GM19193 (cell line): Measurements from ENCODE around the gene SNX15.

Experiments
- POLR2A ChIP-seq: IDR thresholded peaks from 4 replicates; pipeline ENCODE4 v1.6.1; 2011; ENCODE audit not compliant: insufficient read depth, insufficient read length; ENCODE audit errors: extremely low read depth

The SNX15 gene

GRCh38 chr11:65060913-65061408 is 33.7 kb downstream of the SNX15 start:
- TF ChIP-seq POLR2A = no peak

DNA sequence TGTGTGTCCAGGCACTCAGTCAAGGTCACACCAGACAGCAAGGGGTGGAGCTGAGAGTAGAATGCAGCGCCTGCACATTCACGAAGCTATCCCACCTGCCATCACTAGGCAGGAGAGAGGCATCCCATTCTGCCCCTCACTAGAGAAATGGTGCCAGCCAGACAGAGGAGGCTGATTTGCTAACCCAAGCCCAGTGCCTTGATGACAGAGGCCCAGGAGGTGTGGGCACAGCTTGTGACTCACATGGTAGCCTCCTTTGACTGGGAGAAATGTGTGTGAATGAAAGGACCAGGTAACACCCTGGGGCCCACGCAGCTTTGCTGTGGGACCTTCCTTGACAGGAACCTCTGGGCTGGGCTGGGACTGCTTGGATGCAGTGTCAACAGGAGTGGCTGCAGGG is 36.3 kb downstream of the SNX15 start:
- TF ChIP-seq POLR2A = no peak

DNA sequence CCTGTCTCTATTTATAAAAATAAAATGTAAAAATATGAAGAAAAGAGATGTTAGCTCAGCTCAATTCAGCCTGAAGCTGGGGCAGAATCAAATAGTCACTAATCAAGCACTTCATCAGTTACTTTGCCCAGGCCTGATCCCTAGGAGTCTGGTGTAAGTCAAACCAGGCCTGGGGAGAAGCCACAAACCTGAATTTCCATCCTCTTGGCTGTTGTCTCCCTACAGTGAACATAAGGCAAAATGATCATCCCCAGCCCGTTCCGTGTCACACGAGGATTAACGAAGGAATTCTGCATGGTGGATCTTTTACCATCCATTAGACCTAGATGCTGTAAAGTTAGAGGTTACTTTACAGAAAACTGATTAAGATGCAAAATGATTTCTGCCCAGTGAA is 37.6 kb downstream of the SNX15 start:
- no peak for TF ChIP-seq POLR2A

DNA sequence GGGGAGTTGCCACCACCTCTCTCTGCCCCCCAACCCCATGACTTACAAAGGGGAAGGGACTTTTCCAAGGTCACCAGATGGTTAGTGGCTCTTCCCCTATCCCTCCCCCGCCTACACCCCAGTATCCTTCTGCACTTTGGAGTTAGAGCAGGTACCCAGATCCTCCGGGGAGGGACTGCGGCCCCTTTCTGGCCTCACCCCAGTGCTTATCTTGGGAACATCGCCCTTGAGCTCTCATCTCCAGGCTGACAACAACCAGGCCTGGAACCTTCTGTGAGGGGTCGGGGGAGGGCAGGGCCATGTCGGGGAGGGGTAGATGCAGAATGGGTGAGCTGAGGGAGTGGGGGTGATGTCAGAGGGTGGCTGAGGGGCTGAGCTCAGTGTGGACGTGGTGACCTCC is 38.6 kb downstream of the SNX15 start:
- no peak for TF ChIP-seq POLR2A

GRCh38 chr11:65066315-65066714 is 39.1 kb downstream of the SNX15 start:
- no peak for TF ChIP-seq POLR2A

DNA sequence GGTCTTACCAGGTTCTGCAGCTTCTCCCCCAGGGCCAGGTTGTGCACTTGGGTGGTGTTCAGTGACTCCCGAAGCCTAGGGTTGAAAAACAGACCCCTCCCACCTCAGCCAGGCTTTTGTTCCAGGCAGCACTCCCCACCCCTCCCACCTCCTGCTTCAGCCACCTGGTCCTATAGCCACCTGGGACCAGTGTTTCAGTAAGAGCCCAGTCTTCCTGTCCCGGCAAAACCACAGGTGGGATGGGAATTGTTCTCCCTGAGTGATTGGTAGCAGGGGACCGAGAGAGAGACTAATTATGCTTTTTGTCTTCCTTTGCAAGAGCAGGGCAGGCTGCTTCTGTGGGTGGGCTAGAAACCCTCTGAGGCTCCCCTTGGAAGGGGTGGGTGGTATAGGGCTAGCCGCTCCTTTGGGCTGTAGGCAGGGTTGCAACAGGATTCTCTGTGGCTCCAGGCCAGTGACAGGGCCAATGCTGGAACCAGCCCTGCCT is 39.6 kb downstream of the SNX15 start:
- no peak for TF ChIP-seq POLR2A

DNA sequence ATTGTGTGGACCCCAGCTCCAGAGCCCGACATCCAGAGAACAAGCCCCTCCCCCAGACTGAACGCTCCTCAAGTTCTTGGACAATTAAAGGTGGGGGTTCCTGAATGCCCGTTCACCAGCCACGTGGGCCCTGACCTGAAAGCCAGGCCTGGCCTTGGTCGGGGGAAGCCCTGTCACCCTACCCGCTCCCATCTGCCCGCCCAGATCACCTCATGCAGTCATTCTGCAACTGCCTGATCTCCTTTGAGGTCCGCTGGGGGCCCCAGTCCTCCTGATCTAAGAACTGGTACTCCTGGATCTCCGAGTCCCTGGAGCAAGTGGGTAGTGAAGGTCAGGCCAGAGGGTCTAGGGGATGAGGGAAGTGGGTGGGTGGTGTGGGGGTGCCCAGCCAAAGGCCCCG is 40.2 kb downstream of the SNX15 start:
- no peak for TF ChIP-seq POLR2A

- no peak for TF ChIP-seq POLR2A
Measured at GRCh38 chr11:65069217-65069616, 42.0 kb downstream of the SNX15 start.

DNA sequence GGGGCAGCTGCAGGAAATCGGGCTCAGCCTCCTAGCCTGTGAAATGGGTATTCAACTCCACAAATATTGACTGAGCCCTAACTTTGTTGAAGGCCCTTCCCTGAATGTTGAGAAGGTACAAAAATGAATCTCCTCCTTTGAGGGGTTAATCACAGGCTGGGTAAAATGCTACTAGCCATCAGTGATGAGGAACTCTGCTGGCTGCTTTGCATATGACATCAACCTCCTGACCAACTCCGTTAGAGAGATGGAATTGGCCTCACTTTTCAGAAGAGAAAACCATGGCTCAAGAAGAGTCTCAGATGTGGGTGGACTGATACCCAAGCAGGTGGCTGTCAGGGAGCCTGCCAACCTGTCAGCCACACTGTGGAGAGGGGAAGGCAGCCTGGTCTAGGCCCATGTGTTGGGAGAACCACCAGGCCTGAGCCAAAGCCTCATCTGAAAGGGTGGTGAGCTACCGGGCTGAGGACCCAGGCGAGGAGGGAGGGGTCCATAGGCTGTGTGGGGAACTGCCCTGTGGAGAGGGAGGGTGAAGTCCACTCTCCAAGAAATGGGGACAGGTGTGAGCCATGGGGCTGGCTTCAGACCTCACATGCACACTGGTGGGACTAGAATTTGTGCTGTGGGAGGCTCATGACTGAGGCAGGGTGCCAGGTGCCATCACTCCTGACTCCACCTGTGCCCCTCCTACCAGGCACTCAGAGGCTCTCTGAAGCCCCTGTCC is 44.8 kb downstream of the SNX15 start:
- no peak for TF ChIP-seq POLR2A

DNA sequence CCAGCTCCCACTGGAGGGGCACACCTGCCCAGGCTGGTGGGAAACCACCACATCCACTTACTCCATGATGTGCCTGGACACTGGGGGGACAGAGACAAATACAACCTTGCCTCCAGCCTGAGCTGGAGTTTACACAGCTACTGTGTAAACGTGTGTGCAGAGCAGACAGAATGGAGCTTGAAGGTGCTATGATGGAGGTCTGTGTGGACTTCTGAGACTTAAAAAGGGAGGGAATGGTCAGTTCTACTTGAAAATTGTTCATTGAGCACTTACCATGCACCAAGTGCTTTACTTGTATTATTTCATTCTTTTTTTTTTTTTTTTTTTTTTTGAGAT is 45.4 kb downstream of the SNX15 start:
- no peak for TF ChIP-seq POLR2A

- TF ChIP-seq POLR2A = no peak
Measured at GRCh38 chr11:65077451-65077850, 50.2 kb downstream of the SNX15 start.

DNA sequence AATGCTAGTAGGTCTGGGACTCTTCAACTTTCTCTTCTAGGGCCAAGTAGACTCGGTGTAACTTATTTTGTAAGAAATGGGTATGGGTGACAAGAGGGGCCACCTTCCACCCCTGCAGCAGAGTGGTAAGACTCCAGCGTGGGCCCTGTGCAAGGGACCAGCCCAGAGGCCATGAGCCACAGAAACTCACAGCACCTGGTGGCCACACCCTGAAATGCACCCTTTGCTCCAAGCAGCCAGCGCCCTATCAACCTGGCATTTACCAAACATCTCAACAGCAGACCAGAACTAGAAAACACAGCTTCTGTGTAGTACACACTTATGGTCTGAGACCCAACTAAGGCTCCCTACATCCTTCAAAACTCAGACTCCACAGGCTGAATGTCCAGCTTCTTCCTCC is 50.9 kb downstream of the SNX15 start:
- TF ChIP-seq POLR2A = no peak

GRCh38 chr11:65078786-65079342 is 51.6 kb downstream of the SNX15 start:
- TF ChIP-seq POLR2A = peak; percentile 17

DNA sequence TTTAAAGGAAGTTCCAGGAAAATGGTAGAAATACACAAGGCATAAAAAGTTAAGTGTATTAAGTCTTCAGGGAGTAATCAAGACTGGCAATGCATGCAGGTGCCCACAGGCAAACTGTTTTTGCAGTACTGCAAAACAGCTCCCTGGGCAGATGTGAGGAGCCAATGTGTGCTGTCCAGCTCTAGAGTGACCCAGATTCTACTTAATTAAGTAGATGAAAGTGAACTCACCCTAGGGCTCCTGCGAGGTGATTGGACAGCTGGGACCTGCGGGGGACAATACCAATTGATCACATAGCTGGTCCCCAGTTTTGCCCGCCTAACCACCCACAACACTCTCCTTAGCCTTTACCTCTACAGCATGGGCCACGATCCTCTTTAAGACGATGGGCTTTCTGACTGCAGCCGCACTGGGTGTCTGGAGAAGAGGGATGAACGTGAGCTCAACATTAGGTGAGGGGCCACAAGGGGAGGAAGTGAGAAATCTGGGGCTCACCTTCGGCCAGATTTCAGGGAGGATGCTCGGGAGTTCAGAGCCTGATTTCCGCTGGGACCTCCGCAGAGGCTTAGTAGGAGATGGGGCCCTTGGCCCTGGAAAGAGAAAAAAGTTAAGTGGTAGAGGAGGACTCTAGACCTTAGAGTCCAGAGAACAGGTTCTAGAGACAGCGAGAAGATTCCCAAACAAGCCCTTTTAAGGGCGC is 56.0 kb downstream of the SNX15 start:
- TF ChIP-seq POLR2A = no peak

- TF ChIP-seq POLR2A = peak; percentile 81
Measured at GRCh38 chr11:65083834-65084597, 56.8 kb downstream of the SNX15 start, which contains the start of the genes CDCA5 and ZFPL1. Gene CDCA5 (minus strand): TSS chr11:65084040. CDS start chr11:65083978, 62 bp downstream. Gene ZFPL1 (plus strand): TSS chr11:65084222. CDS start chr11:65084699, 477 bp downstream.
